Measurements from ENCODE around the gene UVSSA.

DNA sequence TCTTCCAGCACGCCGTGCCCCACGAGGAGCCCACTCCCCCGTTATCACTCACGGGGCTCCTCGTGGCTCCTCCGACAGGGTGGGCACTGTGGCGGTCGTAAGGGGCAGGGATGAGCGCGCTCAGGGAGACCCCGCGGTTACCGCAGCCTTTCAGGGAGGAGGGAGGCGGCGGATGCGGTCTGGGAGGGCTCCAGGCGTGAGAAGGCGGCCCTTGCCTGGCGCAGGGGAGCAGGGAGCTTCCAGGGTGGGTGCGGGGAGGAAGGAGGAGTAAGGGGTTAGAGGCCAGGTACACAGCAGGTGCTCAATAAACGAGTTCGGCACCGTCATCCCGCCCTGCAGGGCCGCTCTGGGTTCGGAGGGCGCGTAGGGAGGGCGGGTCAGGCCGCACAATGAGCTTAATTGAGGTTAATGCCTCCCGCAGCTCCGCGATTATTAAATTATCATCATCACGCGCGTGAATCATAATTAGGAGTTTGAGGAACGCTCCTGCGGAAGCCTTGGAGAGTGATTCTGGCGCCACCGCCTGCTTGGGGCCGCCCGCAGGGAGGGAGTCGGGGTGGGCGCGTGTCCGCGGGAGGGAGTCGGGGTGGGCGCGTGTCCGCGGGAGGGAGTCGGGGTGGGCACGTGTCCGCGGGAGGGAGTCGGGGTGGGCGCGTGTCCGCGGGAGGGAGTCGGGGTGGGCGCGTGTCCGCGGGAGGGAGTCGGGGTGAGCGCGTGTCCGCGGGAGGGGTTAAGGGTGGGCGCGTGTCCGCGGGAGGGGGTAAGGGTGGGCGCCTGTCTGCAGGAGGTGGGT lies 66.9 kb downstream of the UVSSA start:
- TF ChIP-seq, protein P1, sequence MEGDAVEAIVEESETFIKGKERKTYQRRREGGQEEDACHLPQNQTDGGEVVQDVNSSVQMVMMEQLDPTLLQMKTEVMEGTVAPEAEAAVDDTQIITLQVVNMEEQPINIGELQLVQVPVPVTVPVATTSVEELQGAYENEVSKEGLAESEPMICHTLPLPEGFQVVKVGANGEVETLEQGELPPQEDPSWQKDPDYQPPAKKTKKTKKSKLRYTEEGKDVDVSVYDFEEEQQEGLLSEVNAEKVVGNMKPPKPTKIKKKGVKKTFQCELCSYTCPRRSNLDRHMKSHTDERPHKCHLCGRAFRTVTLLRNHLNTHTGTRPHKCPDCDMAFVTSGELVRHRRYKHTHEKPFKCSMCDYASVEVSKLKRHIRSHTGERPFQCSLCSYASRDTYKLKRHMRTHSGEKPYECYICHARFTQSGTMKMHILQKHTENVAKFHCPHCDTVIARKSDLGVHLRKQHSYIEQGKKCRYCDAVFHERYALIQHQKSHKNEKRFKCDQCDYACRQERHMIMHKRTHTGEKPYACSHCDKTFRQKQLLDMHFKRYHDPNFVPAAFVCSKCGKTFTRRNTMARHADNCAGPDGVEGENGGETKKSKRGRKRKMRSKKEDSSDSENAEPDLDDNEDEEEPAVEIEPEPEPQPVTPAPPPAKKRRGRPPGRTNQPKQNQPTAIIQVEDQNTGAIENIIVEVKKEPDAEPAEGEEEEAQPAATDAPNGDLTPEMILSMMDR (IDR thresholded peaks at IDR 0.05): no peak
- no peak for TF ChIP-seq POLR2AphosphoS5 (IDR thresholded peaks at IDR 0.05)

Data from stomach (tissue), 4 donors.